KMS-11 (cell line): ENCODE data around the gene ADGRV1.

ENCODE experiments used
- H2AFZ ChIP-seq: fragments of 200-600 bp; sonication (generic); 2 replicates; pipeline ENCODE4 v1.6.1; 2016; ENCODE audit warnings: antibody characterized with exemption, mixed run types, low read depth
- H3K27ac ChIP-seq: fragments of 200-600 bp; sonication (generic); 2 replicates; pipeline ENCODE4 v1.6.1; 2016; ENCODE audit warnings: mild to moderate bottlenecking, mixed run types
- H3K27me3 ChIP-seq: fragments of 200-600 bp; sonication (generic); 2 replicates; pipeline ENCODE4 v1.6.1; 2017; ENCODE audit warnings: mild to moderate bottlenecking, low read depth, mixed run types, moderate library complexity; ENCODE audit not compliant: insufficient read depth
- H3K36me3 ChIP-seq: fragments of 200-600 bp; sonication (generic); 2 replicates; pipeline ENCODE4 v1.6.1; 2017; ENCODE audit warnings: mild to moderate bottlenecking, mixed run types; ENCODE audit not compliant: insufficient read depth
- H3K4me1 ChIP-seq: fragments of 200-600 bp; sonication (generic); 2 replicates; pipeline ENCODE4 v1.6.1; 2016; ENCODE audit warnings: mild to moderate bottlenecking, low read depth, mixed run types; ENCODE audit not compliant: poor library complexity, severe bottlenecking
- H3K4me2 ChIP-seq: fragments of 200-600 bp; sonication (generic); 2 replicates; pipeline ENCODE4 v1.7.0; 2016; ENCODE audit warnings: mild to moderate bottlenecking, mixed run types
- H3K4me3 ChIP-seq: fragments of 200-600 bp; sonication (generic); IDR thresholded peaks from 2 replicates; pipeline ENCODE4 v1.6.1; 2017; ENCODE audit warnings: low read depth, low read length, mixed read lengths; ENCODE audit not compliant: insufficient read depth
- H3K79me2 ChIP-seq: fragments of 200-600 bp; sonication (generic); 2 replicates; pipeline ENCODE4 v1.6.1; 2016; ENCODE audit warnings: low read depth, mixed run types; ENCODE audit not compliant: insufficient read depth
- H3K9ac ChIP-seq: fragments of 200-600 bp; sonication (generic); 2 replicates; pipeline ENCODE4 v1.6.1; 2016; ENCODE audit warnings: mild to moderate bottlenecking, mixed run types
- H4K20me1 ChIP-seq: fragments of 200-600 bp; sonication (generic); 2 replicates; pipeline ENCODE4 v1.6.1; 2016; ENCODE audit warnings: mild to moderate bottlenecking, mixed run types; ENCODE audit not compliant: insufficient read depth
- CTCF ChIP-seq: fragments of 200-600 bp; sonication (generic); conservative IDR thresholded peaks from 2 replicates; pipeline ENCODE4 v1.6.1; 2017; ENCODE audit warnings: low read depth, mild to moderate bottlenecking, antibody characterized with exemption, low read length, moderate library complexity, mixed read lengths

Gene ADGRV1

GRCh38 chr5:90557391-90557790 is 1.2 kb upstream of the ADGRV1 start:
- H3K9ac ChIP-seq, result no peak overlapping the region
- no peak overlapping the region for H3K4me3 ChIP-seq
- H3K36me3 ChIP-seq, result no peaks in the 10 kb centered on the region
- no peaks in the 10 kb centered on the region for H4K20me1 ChIP-seq
- H2AFZ ChIP-seq, result no peak overlapping the region
- no peak for TF ChIP-seq CTCF
- H3K27ac ChIP-seq, result no peak overlapping the region
- H3K27me3 ChIP-seq, result no peaks in the 10 kb centered on the region
- no peaks in the 10 kb centered on the region for H3K4me1 ChIP-seq
- H3K79me2 ChIP-seq, result no peaks in the 10 kb centered on the region
- no peak overlapping the region for H3K4me2 ChIP-seq

GRCh38 chr5:90557871-90558270 is 726 bp upstream of the ADGRV1 start:
- no peaks in the 10 kb centered on the region for H4K20me1 ChIP-seq
- no peak overlapping the region for H2AFZ ChIP-seq
- H3K27me3 ChIP-seq, result no peaks in the 10 kb centered on the region
- no peaks in the 10 kb centered on the region for H3K36me3 ChIP-seq
- H3K9ac ChIP-seq, result no peak overlapping the region
- H3K27ac ChIP-seq, result no peak overlapping the region
- no peak overlapping the region for H3K4me3 ChIP-seq
- no peak overlapping the region for H3K4me2 ChIP-seq
- TF ChIP-seq CTCF, result no peak
- H3K79me2 ChIP-seq, result no peaks in the 10 kb centered on the region
- no peaks in the 10 kb centered on the region for H3K4me1 ChIP-seq

- no peak overlapping the region for H3K27ac ChIP-seq
- H3K4me3 ChIP-seq, result no peak overlapping the region
- no peak overlapping the region for H3K4me2 ChIP-seq
These were observed 2.2 kb downstream of the ADGRV1 start for GRCh38 chr5:90560771-90561170.

GRCh38 chr5:90561766-90562165 is 3.2 kb downstream of the ADGRV1 start:
- no peak for TF ChIP-seq CTCF
- H2AFZ ChIP-seq, result no peak overlapping the region
- H3K9ac ChIP-seq, result no peak overlapping the region
- H4K20me1 ChIP-seq, result no peaks in the 10 kb centered on the region
- no peaks in the 10 kb centered on the region for H3K36me3 ChIP-seq
- no peaks in the 10 kb centered on the region for H3K4me1 ChIP-seq
- H3K4me2 ChIP-seq, result no peak overlapping the region
- H3K27ac ChIP-seq, result no peak overlapping the region
- H3K4me3 ChIP-seq, result no peak overlapping the region
- H3K27me3 ChIP-seq, result no peaks in the 10 kb centered on the region
- no peaks in the 10 kb centered on the region for H3K79me2 ChIP-seq

More at GRCh38 chr5:90560771-90561170, 2.2 kb downstream of the ADGRV1 start:
- Histone ChIP-seq H3K27me3 (no peaks in the 10 kb centered on the region), H3K36me3 (no peaks in the 10 kb centered on the region), H4K20me1 (no peaks in the 10 kb centered on the region), H3K79me2 (no peaks in the 10 kb centered on the region), H3K9ac (no peak overlapping the region), H2AFZ (no peak overlapping the region), H3K4me1 (no peaks in the 10 kb centered on the region)
- no peak for TF ChIP-seq CTCF
